Stimulated activated CD4-positive, alpha-beta T cell treated with anti-CD3 and anti-CD28 coated beads, Interleukin-2, amount 100 ng/mL, for 24 hours (primary cell): Measurements from ENCODE around the gene CTXND1.
"Not testable (repeated sequence)": the region's sequence is repeated elsewhere in the genome, so short reads cannot be mapped to it uniquely, and the experiment has no call there.

Experiments used
- DNase-seq, 2 donors: peaks; one replicate each; pipeline ENCODE4 v3.0.0-alpha.2; 2020

CTXND1 gene

DNA sequence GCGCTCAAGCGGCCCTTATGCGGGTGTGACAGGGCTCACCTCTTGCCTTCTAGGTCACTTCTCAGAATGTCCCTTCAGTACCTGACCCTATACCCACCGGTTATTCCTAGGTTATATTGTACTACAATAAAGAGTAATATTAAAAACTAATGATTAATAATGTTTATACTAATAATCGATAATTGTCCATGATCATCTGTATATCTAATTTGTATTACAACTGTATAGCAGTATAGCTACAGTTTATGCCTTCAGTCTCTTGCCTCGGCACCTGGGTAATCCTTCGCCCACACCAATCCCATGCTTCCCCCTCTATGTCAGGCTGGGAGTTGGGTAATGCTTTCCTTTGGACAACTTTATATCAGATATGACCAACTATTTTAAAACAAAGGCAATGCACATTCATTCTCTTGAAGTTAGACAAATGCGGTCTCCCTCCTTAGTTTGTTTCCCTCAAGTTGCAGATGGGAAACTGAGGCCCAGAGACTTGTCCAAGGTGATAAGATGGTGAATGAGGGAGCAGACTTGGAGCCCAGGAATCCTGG is 95.8 kb downstream of the CTXND1 start:
- no peak for DNase-seq

- DNase-seq, result not testable (repeated sequence)
Measured at GRCh38 chr15:80155378-80156175, 96.4 kb downstream of the CTXND1 start.

DNA sequence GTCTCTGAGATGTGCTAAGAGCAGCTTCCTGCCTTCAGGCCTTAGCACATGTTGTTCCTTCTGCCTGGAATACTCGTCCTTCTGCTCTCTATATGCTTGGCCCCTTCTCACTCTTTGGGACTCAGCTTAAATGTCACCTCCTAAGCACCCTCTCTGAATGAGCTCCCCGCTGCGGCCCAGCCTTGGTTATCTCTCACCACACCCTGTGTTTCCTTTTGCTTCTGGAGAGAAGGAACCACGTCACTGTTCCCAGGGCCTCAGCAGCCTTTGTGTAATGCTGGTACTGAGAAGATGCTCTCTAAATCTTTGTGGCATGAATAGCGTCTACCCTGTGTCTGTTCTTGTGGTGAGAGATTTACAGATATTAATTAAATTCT is 97.0 kb downstream of the CTXND1 start:
- no peak for DNase-seq

GRCh38 chr15:80154336-80154735 is 97.7 kb downstream of the CTXND1 start:
- no peak for DNase-seq

- DNase-seq, result no peak
Measured at GRCh38 chr15:80153900-80154299, 98.1 kb downstream of the CTXND1 start.

GRCh38 chr15:80152896-80153876 is 98.8 kb downstream of the CTXND1 start, which contains the start of gene FAH:
Gene FAH, plus strand, starts transcription at chr15:80152999. Its CDS starts 56 bp downstream, at chr15:80153055.
- DNase-seq, result peak; percentile 40 to 45

DNA sequence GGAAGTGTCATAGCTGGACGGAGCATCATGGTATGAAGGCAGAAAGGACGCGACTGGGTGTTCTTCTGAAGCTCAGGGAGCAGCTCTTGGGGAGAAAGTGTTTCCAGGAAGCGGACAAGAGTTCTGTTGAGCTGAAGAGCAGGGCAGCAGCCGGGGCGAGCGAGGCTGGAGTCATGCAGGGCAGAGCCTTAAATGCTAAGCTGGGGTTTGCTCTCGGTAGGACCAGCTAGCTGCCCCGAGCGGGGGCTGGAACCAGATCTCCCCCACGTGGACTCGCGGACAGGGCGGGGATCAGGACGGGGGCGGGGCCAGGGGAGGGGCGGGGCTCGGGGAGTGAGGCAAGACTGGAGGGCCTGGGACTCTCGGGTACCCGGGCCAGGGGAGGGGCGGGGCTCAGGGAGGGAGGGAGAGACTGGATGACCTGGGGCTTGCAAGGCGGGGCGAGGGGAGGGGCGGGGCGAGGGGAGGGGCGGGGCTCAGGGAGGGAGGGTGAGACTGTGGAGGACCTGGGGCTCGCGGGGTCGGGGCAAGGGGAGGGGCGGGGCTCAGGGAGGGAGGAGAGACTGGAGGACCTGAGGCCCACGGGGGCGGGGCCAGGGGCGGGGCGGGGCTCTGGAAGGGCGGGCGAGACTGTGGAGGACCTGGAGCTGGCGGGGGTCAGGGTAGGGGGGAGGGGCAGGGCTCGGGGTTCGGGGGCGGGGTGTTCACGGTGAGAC is 99.7 kb downstream of the CTXND1 start:
- DNase-seq, result peak; percentile 92 to 93

DNA sequence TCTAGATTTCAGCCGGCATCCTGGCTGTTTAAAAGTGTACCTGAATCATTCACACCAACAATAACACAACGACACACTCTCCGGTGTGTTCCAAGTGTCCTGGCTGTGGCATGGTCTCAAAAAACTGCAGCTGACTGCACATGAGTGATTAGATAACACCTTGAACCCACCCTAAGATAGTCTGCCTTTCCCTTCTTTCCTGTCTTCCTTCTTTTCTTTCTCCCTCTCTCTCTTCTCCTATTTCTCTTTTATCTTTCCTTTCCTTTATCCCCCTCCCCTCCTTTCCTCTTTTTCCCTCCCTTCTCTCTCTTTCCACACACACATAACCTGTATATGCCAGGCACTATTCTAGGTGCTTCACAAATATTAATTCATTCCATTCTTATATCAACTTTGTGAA is 100.4 kb downstream of the CTXND1 start:
- DNase-seq, result no peak

- DNase-seq, result no peak
Measured at GRCh38 chr15:80151148-80151547, 100.9 kb downstream of the CTXND1 start.
